ENCODE data around the gene PTPA. TPM values are rescaled to one million over a fixed set of nuclear protein-coding genes. Genes with fewer than 3 reads are reported as not detected.

PTPA gene
- total and polyA plus RNA-seq, 9 of the 15 experiments (the other 6 are each of a cell fraction or from before 2014, with no cell fraction given): 1.7 to 121 (median 72.6) TPM

DNA sequence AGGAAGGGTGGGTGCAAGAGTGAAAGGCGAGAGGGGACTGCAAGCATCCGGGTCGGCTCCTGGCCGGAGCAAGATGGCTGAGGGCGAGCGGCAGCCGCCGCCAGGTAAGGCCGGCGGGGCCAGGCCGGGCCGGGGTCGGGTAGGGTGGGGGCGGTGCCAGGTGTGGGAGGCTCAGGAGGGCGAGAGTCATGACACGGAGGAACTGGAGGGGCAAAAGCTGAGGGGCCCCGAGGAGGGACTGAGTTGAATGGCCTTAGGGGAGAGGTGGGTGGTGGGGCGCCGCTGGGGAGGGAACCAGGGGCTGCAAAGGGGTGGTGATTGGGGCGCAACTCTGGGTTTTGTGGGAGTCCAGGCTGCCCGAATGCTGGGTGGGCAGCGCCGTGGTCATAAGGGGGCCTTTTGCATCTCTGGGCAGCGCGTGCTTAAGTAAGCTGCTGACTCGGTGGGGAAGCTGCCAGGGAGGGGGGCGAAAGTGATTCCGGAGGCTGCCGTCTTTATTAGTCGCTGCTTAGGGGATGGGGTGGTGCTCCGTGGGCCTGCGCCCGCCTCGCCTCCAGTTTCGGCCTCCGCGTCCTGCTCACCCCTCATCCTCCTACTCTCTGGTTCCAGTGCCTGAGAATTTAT lies 425 bp downstream of the PTPA start (continued):
- TF ChIP-seq SMAD2 (IDR thresholded peaks at IDR 0.05; ENCODE audit: low read depth, low read length) (no peak), BACH1 (tag; IDR thresholded peaks at IDR 0.05) (no peak), TOE1 (IDR thresholded peaks at IDR 0.05; ENCODE audit: borderline replicate concordance) (no peak), TOE1 (CRISPR knock-in tag; IDR thresholded peaks at IDR 0.05; ENCODE audit: borderline replicate concordance, low read depth) (no peak), TCF7L2 (IDR thresholded peaks at IDR 0.05; ENCODE audit: low read depth, low read length) (no peak), TBL1XR1 (IDR thresholded peaks at IDR 0.05; ENCODE audit: low read length in 2 of 2) (no peak), RBM25 (IDR thresholded peaks at IDR 0.05; ENCODE audit: low read depth, low read length, severe bottlenecking) (no peak), EWSR1 (IDR thresholded peaks at IDR 0.05; ENCODE audit: borderline replicate concordance, low read depth, partially characterized antibody) (no peak), ELF4 (CRISPR knock-in tag; IDR thresholded peaks at IDR 0.05) (0 out of 2 replicates have a peak, but pooled peaks have one; percentile 4), MYBL2 (IDR thresholded peaks at IDR 0.05; ENCODE audit: low read depth) (no peak), MYBL2 (CRISPR knock-in tag; IDR thresholded peaks at IDR 0.05; ENCODE audit: borderline replicate concordance) (no peak), ZC3H8 (IDR thresholded peaks at IDR 0.05) (no peak), RBM39 (optimal IDR thresholded peaks at IDR 0.05; ENCODE audit: low read depth, low read length) (no peak), KAT7 (CRISPR knock-in tag; IDR thresholded peaks at IDR 0.05; ENCODE audit: borderline replicate concordance) (peak; percentile 61; the same call in 1 of the 2 replicates), KDM1A (IDR thresholded peaks at IDR 0.05) (no peak)
- TF ChIP-seq, protein P1, sequence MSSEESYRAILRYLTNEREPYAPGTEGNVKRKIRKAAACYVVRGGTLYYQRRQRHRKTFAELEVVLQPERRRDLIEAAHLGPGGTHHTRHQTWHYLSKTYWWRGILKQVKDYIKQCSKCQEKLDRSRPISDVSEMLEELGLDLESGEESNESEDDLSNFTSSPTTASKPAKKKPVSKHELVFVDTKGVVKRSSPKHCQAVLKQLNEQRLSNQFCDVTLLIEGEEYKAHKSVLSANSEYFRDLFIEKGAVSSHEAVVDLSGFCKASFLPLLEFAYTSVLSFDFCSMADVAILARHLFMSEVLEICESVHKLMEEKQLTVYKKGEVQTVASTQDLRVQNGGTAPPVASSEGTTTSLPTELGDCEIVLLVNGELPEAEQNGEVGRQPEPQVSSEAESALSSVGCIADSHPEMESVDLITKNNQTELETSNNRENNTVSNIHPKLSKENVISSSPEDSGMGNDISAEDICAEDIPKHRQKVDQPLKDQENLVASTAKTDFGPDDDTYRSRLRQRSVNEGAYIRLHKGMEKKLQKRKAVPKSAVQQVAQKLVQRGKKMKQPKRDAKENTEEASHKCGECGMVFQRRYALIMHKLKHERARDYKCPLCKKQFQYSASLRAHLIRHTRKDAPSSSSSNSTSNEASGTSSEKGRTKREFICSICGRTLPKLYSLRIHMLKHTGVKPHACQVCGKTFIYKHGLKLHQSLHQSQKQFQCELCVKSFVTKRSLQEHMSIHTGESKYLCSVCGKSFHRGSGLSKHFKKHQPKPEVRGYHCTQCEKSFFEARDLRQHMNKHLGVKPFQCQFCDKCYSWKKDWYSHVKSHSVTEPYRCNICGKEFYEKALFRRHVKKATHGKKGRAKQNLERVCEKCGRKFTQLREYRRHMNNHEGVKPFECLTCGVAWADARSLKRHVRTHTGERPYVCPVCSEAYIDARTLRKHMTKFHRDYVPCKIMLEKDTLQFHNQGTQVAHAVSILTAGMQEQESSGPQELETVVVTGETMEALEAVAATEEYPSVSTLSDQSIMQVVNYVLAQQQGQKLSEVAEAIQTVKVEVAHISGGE (CRISPR knock-in tag; IDR thresholded peaks at IDR 0.05): no peak
- TF ChIP-seq, protein P2, sequence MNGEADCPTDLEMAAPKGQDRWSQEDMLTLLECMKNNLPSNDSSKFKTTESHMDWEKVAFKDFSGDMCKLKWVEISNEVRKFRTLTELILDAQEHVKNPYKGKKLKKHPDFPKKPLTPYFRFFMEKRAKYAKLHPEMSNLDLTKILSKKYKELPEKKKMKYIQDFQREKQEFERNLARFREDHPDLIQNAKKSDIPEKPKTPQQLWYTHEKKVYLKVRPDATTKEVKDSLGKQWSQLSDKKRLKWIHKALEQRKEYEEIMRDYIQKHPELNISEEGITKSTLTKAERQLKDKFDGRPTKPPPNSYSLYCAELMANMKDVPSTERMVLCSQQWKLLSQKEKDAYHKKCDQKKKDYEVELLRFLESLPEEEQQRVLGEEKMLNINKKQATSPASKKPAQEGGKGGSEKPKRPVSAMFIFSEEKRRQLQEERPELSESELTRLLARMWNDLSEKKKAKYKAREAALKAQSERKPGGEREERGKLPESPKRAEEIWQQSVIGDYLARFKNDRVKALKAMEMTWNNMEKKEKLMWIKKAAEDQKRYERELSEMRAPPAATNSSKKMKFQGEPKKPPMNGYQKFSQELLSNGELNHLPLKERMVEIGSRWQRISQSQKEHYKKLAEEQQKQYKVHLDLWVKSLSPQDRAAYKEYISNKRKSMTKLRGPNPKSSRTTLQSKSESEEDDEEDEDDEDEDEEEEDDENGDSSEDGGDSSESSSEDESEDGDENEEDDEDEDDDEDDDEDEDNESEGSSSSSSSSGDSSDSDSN (IDR thresholded peaks at IDR 0.05; ENCODE audit: borderline replicate concordance in 1 of 2, low read depth in 2 of 2, low read length in 2 of 2): peak; percentile 12 to 50; a peak in 2 of 4 replicates
- TF ChIP-seq, protein P3, sequence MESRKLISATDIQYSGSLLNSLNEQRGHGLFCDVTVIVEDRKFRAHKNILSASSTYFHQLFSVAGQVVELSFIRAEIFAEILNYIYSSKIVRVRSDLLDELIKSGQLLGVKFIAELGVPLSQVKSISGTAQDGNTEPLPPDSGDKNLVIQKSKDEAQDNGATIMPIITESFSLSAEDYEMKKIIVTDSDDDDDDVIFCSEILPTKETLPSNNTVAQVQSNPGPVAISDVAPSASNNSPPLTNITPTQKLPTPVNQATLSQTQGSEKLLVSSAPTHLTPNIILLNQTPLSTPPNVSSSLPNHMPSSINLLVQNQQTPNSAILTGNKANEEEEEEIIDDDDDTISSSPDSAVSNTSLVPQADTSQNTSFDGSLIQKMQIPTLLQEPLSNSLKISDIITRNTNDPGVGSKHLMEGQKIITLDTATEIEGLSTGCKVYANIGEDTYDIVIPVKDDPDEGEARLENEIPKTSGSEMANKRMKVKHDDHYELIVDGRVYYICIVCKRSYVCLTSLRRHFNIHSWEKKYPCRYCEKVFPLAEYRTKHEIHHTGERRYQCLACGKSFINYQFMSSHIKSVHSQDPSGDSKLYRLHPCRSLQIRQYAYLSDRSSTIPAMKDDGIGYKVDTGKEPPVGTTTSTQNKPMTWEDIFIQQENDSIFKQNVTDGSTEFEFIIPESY (CRISPR knock-in tag; IDR thresholded peaks at IDR 0.05): no peak
- TF ChIP-seq, protein P4, sequence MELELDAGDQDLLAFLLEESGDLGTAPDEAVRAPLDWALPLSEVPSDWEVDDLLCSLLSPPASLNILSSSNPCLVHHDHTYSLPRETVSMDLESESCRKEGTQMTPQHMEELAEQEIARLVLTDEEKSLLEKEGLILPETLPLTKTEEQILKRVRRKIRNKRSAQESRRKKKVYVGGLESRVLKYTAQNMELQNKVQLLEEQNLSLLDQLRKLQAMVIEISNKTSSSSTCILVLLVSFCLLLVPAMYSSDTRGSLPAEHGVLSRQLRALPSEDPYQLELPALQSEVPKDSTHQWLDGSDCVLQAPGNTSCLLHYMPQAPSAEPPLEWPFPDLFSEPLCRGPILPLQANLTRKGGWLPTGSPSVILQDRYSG (tag; conservative IDR thresholded peaks at IDR 0.05; ENCODE audit: low read depth): no peak
